Measurements from ENCODE around the gene SMURF1.

DNA sequence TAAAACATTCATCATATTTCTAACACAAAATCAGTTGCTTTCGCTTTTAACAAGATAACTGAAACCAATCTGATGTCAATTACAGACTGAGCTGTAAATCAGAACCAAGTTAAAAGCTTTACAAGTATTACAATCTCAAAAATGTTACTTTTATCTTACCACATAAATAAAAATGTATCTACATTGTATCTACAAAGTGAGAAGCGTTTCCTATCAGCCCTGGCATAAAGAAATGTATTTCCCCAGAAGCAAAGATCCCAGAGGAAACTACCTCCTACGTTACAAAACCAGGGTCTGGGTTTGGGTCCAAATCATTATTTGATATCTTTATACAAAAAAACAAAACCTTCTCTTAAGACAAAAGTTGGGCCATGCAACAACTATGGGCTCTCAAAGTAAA is 2.6 kb downstream of the SMURF1 start:
- TF ChIP-seq CTCF (IDR thresholded peaks at IDR 0.05; ENCODE audit: poor library complexity) = no peak
- TF ChIP-seq EZH2phosphoT487 (IDR thresholded peaks at IDR 0.05; ENCODE audit: low read depth, severe bottlenecking, unreplicated experiment) = no peak

All from hepatocyte (in vitro differentiated cells).